Type B pancreatic cell (in vitro differentiated cells): ENCODE data around the gene PSMB11. TPM values are rescaled to one million over a fixed set of nuclear protein-coding genes. Genes with fewer than 3 reads are reported as not detected.
A peak's percentile ranks its signal among the peaks of the same experiment; 100 is the strongest.

Experiments used
- DNase-seq: peaks from one replicate; pipeline ENCODE4 v3.0.0; 2021; ENCODE audit warnings: mixed read lengths; ENCODE audit not compliant: unreplicated experiment; ENCODE audit errors: extremely low spot score
- H3K27ac Mint-ChIP-seq: 2 replicates; pipeline ENCODE4 v1.8.0; 2021; ENCODE audit warnings: mild to moderate bottlenecking, mixed read lengths
- H3K27me3 Mint-ChIP-seq: 2 replicates; pipeline ENCODE4 v1.8.0; 2021; ENCODE audit warnings: mixed read lengths
- H3K36me3 Mint-ChIP-seq: 2 replicates; pipeline ENCODE4 v1.8.0; 2021; ENCODE audit warnings: mixed read lengths
- H3K4me1 Mint-ChIP-seq: one replicate; pipeline ENCODE4 v1.8.0; 2021; ENCODE audit warnings: mixed read lengths; ENCODE audit not compliant: unreplicated experiment
- H3K4me3 Mint-ChIP-seq: 2 replicates; pipeline ENCODE4 v1.8.0; 2021; ENCODE audit warnings: mild to moderate bottlenecking, mixed read lengths
- H3K9me3 Mint-ChIP-seq: 2 replicates; pipeline ENCODE4 v1.8.0; 2021; ENCODE audit warnings: mixed read lengths
- total RNA-seq: library from RNA; stranded (reverse); gene quantifications from 2 replicates; pipeline ENCODE4 v1.2.1, GENCODE V29; 2021; ENCODE audit warnings: low replicate concordance
- TF ChIP-seq, protein P1 (sequence below): fragments of 200-600 bp; sonication (generic); conservative IDR thresholded peaks from 2 replicates; pipeline ENCODE4 v1.5.0; 2021; ENCODE audit warnings: antibody characterized with exemption, mild to moderate bottlenecking

The PSMB11 gene
- total RNA-seq, 1 donor from 2014 or later: not detected

DNA sequence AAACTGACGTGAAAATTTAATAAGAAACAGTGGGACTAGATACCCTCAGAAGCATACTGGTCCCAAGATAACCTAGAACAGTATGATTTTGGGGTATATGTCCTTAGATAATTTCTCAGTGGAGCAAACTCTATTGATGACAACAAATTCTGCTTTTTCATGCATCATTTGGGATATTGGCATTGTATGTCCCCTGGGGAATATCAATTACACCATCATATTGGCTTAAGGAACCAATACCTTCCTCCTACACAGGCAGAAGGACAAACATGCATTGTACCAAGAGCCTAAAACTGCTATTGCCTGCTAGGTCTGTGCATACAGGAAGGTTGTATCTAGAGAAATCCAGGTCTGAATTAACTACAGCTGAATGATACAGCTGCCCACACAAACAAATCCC, 32.9 kb downstream of the PSMB11 start:
- no peak for DNase-seq
- Mint-ChIP-seq H3K36me3 (peaks cover 28% of the 10 kb centered on the region), H3K4me1 (peaks cover 23% of the 10 kb centered on the region), H3K27me3 (no peaks in the 10 kb centered on the region), H3K4me3 (no peak overlapping the region), H3K27ac (no peak overlapping the region), H3K9me3 (no peaks in the 10 kb centered on the region)
- TF ChIP-seq, protein P1, sequence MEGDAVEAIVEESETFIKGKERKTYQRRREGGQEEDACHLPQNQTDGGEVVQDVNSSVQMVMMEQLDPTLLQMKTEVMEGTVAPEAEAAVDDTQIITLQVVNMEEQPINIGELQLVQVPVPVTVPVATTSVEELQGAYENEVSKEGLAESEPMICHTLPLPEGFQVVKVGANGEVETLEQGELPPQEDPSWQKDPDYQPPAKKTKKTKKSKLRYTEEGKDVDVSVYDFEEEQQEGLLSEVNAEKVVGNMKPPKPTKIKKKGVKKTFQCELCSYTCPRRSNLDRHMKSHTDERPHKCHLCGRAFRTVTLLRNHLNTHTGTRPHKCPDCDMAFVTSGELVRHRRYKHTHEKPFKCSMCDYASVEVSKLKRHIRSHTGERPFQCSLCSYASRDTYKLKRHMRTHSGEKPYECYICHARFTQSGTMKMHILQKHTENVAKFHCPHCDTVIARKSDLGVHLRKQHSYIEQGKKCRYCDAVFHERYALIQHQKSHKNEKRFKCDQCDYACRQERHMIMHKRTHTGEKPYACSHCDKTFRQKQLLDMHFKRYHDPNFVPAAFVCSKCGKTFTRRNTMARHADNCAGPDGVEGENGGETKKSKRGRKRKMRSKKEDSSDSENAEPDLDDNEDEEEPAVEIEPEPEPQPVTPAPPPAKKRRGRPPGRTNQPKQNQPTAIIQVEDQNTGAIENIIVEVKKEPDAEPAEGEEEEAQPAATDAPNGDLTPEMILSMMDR: no peak

DNA sequence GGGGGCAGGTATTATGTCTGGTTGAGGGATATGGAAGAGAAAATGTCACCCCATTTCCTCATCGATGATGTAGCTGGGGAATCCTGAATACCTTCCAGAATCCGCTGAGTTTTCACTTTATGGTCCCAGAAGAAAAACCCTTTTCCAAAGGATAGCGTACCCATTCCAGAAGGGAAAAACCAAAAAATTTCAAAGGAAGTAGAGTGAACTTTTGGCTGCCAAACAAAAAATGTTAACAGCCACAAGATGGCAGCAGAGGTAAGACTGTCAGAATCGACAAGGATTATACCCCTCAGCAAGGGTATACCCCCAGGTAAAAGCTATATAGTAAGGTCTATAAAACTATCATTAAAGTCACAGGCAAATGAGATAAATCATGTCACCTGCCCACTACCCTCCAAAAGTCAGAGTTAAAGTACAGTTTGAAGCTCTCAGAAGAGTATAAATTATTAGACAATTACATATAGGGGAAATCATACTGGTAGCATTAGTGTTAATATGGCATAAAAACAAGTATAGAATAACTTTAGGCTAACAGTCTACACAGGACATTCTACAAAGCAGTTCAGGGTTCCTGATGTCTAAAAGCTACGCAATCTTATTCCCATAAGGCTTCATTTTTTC, 34.9 kb downstream of the PSMB11 start:
- H3K4me3 Mint-ChIP-seq: no peak overlapping the region
- TF ChIP-seq, protein P1: peak; percentile 81
- no peaks in the 10 kb centered on the region for H3K9me3 Mint-ChIP-seq
- peaks cover 10% of the 10 kb centered on the region for H3K4me1 Mint-ChIP-seq
- peaks cover 34% of the 10 kb centered on the region for H3K36me3 Mint-ChIP-seq
- no peaks in the 10 kb centered on the region for H3K27me3 Mint-ChIP-seq
- no peak for DNase-seq
- no peak overlapping the region for H3K27ac Mint-ChIP-seq

DNA sequence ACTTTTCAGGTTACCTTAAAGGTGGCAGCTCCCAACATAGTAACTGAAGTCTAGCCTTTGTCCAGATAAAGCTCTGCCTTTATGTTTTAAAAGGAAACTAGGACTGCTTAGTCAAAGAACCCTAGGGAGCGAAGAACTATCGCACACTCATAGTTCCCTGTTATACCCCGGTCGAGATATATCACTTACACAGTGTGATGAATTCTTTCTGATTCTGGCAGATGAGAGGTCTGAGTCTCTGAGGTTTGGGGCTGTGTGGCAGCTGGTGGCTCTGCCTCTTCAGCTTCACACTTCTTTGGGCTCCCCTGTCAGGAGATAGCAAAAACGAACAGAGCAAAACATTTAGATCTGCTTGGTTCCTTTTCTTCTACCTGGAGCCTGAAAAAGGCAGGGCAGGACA, 36.0 kb downstream of the PSMB11 start:
- Mint-ChIP-seq H3K27ac (peak overlapping the region; percentile 58), H3K27me3 (no peaks in the 10 kb centered on the region)

DNA sequence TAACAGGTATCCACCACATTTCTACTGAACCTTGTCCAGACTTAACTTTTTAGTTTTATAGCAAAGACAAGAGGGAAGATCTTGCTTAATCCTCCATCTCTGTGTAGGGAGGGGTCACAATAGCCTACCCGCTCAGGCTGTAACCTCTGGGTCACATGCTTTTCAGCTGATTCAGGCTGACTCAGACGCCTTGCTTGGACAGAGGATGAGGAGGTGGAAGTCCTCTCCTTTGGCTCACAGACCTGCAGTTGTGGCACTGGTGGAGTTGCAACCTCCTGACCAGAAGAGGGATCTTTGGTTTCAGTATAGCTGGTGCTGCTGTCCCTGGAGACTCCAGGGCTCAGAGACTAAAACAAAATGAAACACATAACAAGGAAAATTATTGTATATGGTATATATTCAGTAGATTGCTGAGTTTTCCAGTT, 36.7 kb downstream of the PSMB11 start:
- TF ChIP-seq, protein P1: no peak
- H3K4me3 Mint-ChIP-seq: no peak overlapping the region
- DNase-seq: no peak
- H3K4me1 Mint-ChIP-seq: no peaks in the 10 kb centered on the region
- H3K27ac Mint-ChIP-seq: peak overlapping the region; percentile 58
- H3K9me3 Mint-ChIP-seq: no peaks in the 10 kb centered on the region
- H3K27me3 Mint-ChIP-seq: no peaks in the 10 kb centered on the region
- peaks cover 30% of the 10 kb centered on the region for H3K36me3 Mint-ChIP-seq

More for the DNA sequence above, 36.0 kb downstream of the PSMB11 start:
- TF ChIP-seq, protein P1: no peak
- Mint-ChIP-seq H3K36me3 (peaks cover 30% of the 10 kb centered on the region), H3K4me3 (no peak overlapping the region), H3K4me1 (no peaks in the 10 kb centered on the region), H3K9me3 (no peaks in the 10 kb centered on the region)
- DNase-seq: no peak

DNA sequence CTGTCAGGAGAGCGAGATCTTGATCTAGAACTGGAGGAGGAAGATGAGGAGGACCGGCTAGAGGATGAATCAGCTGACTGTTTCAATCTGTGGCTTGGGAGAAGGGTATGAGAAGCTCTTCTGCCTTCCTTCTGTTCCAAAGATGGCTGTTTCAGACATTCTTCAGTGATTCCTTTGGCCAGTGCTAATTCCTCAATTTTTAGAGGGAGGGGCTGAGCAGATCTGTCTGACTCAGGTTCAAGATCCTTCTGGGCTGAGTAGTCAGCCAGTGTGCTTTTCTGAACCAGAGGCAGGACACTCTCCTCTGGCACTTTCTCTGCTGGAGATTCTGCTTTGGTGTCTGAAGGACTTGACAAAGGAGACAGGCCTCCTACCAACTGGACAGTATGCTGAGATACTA, 37.7 kb downstream of the PSMB11 start:
- DNase-seq: no peak
- Mint-ChIP-seq H3K9me3 (no peaks in the 10 kb centered on the region), H3K27ac (peak overlapping the region; percentile 58), H3K4me3 (no peak overlapping the region), H3K36me3 (peaks cover 34% of the 10 kb centered on the region), H3K27me3 (no peaks in the 10 kb centered on the region), H3K4me1 (no peaks in the 10 kb centered on the region)
- TF ChIP-seq, protein P1: no peak
